Karpas-422 (cell line): Measurements from ENCODE around the gene KCNQ1. TPM values are rescaled to one million over a fixed set of nuclear protein-coding genes. Genes with fewer than 3 reads are reported as not detected.

Source experiments
- DNase-seq: peaks from one replicate; pipeline ENCODE4 v3.0.0-alpha.2; 2015
- H2AFZ ChIP-seq: fragments of 200-600 bp; sonication (generic); 2 replicates; pipeline ENCODE4 v1.6.1; 2014; ENCODE audit warnings: antibody characterized with exemption, low read length, mixed read lengths
- H3K27ac ChIP-seq: fragments of 200-600 bp; sonication (generic); 2 replicates; pipeline ENCODE4 v1.5.1; 2014; ENCODE audit warnings: mild to moderate bottlenecking, low read length, moderate library complexity
- H3K27me3 ChIP-seq: fragments of 200-600 bp; sonication (generic); 2 replicates; pipeline ENCODE4 v1.6.1; 2014; ENCODE audit warnings: low read length, mixed read lengths
- H3K36me3 ChIP-seq: fragments of 200-600 bp; sonication (generic); 2 replicates; pipeline ENCODE4 v1.6.1; 2014; ENCODE audit warnings: low read length, mixed read lengths; ENCODE audit not compliant: insufficient read depth
- H3K4me1 ChIP-seq: fragments of 200-600 bp; sonication (generic); 2 replicates; pipeline ENCODE4 v1.6.1; 2014; ENCODE audit warnings: mild to moderate bottlenecking, low read length, mixed read lengths
- H3K4me2 ChIP-seq: fragments of 200-600 bp; sonication (generic); 2 replicates; pipeline ENCODE4 v1.6.1; 2014; ENCODE audit warnings: low read length, low read depth, mild to moderate bottlenecking; ENCODE audit not compliant: poor library complexity, severe bottlenecking
- H3K4me3 ChIP-seq: fragments of 200-600 bp; sonication (generic); 2 replicates; pipeline ENCODE4 v1.5.1; 2014; ENCODE audit warnings: mild to moderate bottlenecking, antibody characterized with exemption, low read length, mixed read lengths
- H3K79me2 ChIP-seq: fragments of 200-600 bp; sonication (generic); 2 replicates; pipeline ENCODE4 v1.6.1; 2014; ENCODE audit warnings: mild to moderate bottlenecking, low read length, mixed read lengths
- H3K9ac ChIP-seq: fragments of 200-600 bp; sonication (generic); 2 replicates; pipeline ENCODE4 v1.6.0; 2014; ENCODE audit warnings: low read length
- H3K9me2 ChIP-seq: fragments of 200-600 bp; sonication (generic), shearing (Covaris generic); replicated peaks from 2 replicates; pipeline ENCODE4 v1.6.0; 2014; ENCODE audit warnings: mild to moderate bottlenecking, low read length, moderate library complexity; ENCODE audit not compliant: insufficient read depth
- H3K9me3 ChIP-seq: fragments of 300-700, 200-600 bp; sonication (generic); 2 replicates; pipeline ENCODE4 v1.6.1; 2014; ENCODE audit warnings: low read length, mixed read lengths
- H4K20me1 ChIP-seq: fragments of 200-600 bp; sonication (generic); 2 replicates; pipeline ENCODE4 v1.6.1; 2014; ENCODE audit warnings: mild to moderate bottlenecking, antibody characterized with exemption, low read length, low read depth; ENCODE audit not compliant: insufficient read depth
- total RNA-seq: library from RNA; depleted of rRNA; stranded (reverse); fragments of >200 nt; shearing (Covaris generic); gene quantifications from 2 replicates; pipeline ENCODE4 v1.2.3, GENCODE V29; 2014; ENCODE audit warnings: low replicate concordance

Gene KCNQ1
- total RNA-seq, 1 experiment from 2014 or later, result not detected

GRCh38 chr11:2792381-2793250 lies 347.8 kb downstream of the KCNQ1 start:
- no peaks in the 10 kb centered on the region for H3K4me1 ChIP-seq
- H3K27ac ChIP-seq, result no peak overlapping the region
- no peaks in the 10 kb centered on the region for H3K79me2 ChIP-seq
- no peaks in the 10 kb centered on the region for H3K9me2 ChIP-seq
- H3K36me3 ChIP-seq, result no peaks in the 10 kb centered on the region
- H2AFZ ChIP-seq, result no peak overlapping the region
- no peak overlapping the region for H3K4me3 ChIP-seq
- H3K27me3 ChIP-seq, result no peaks in the 10 kb centered on the region
- no peaks in the 10 kb centered on the region for H3K9me3 ChIP-seq
- H4K20me1 ChIP-seq, result no peaks in the 10 kb centered on the region; the same call in 1 of the 2 replicates
- no peak overlapping the region for H3K9ac ChIP-seq
- H3K4me2 ChIP-seq, result no peak overlapping the region
- DNase-seq, result no peak

GRCh38 chr11:2793701-2794045 lies 348.9 kb downstream of the KCNQ1 start:
- Histone ChIP-seq H3K9me2 (no peaks in the 10 kb centered on the region), H3K4me3 (no peak overlapping the region), H3K36me3 (no peaks in the 10 kb centered on the region), H3K9me3 (no peaks in the 10 kb centered on the region), H4K20me1 (no peaks in the 10 kb centered on the region; the same call in 1 of the 2 replicates), H3K27me3 (no peaks in the 10 kb centered on the region), H3K4me2 (no peak overlapping the region), H3K27ac (no peak overlapping the region), H3K9ac (no peak overlapping the region), H3K4me1 (no peaks in the 10 kb centered on the region), H2AFZ (no peak overlapping the region), H3K79me2 (no peaks in the 10 kb centered on the region)
- no peak for DNase-seq

- no peak overlapping the region for H3K9ac ChIP-seq
- H3K9me3 ChIP-seq, result no peaks in the 10 kb centered on the region
- H2AFZ ChIP-seq, result no peak overlapping the region
- no peak overlapping the region for H3K4me2 ChIP-seq
- H3K27ac ChIP-seq, result no peak overlapping the region
- no peaks in the 10 kb centered on the region for H3K79me2 ChIP-seq
- no peaks in the 10 kb centered on the region for H3K36me3 ChIP-seq
- no peaks in the 10 kb centered on the region for H3K27me3 ChIP-seq
- H4K20me1 ChIP-seq, result no peaks in the 10 kb centered on the region; the same call in 1 of the 2 replicates
- H3K4me3 ChIP-seq, result no peak overlapping the region
- H3K4me1 ChIP-seq, result no peaks in the 10 kb centered on the region
- no peaks in the 10 kb centered on the region for H3K9me2 ChIP-seq
- DNase-seq, result no peak
Measured at GRCh38 chr11:2794046-2794967, 349.5 kb downstream of the KCNQ1 start.

- Histone ChIP-seq H3K9me2 (no peaks in the 10 kb centered on the region), H3K4me1 (no peaks in the 10 kb centered on the region), H3K4me2 (no peak overlapping the region), H3K4me3 (no peak overlapping the region), H3K27ac (no peak overlapping the region), H3K9ac (no peak overlapping the region), H4K20me1 (no peaks in the 10 kb centered on the region; the same call in 1 of the 2 replicates), H3K9me3 (no peaks in the 10 kb centered on the region), H2AFZ (no peak overlapping the region), H3K27me3 (no peaks in the 10 kb centered on the region), H3K79me2 (no peaks in the 10 kb centered on the region), H3K36me3 (no peaks in the 10 kb centered on the region)
- DNase-seq, result no peak
Measured at GRCh38 chr11:2794968-2795322, 350.1 kb downstream of the KCNQ1 start.

GRCh38 chr11:2795491-2795991 lies 350.7 kb downstream of the KCNQ1 start:
- Histone ChIP-seq H2AFZ (no peak overlapping the region), H3K27me3 (no peaks in the 10 kb centered on the region), H3K79me2 (no peaks in the 10 kb centered on the region), H3K9me3 (no peaks in the 10 kb centered on the region), H3K4me2 (no peak overlapping the region), H4K20me1 (no peaks in the 10 kb centered on the region; the same call in 1 of the 2 replicates), H3K4me1 (no peaks in the 10 kb centered on the region), H3K4me3 (no peak overlapping the region), H3K9ac (no peak overlapping the region), H3K9me2 (no peaks in the 10 kb centered on the region), H3K27ac (no peak overlapping the region), H3K36me3 (no peaks in the 10 kb centered on the region)
- DNase-seq, result no peak

- no peak overlapping the region for H3K27ac ChIP-seq
- no peaks in the 10 kb centered on the region for H3K9me3 ChIP-seq
- DNase-seq, result no peak
- H3K4me1 ChIP-seq, result no peaks in the 10 kb centered on the region
- H3K4me3 ChIP-seq, result no peak overlapping the region
- no peak overlapping the region for H3K9ac ChIP-seq
- no peak overlapping the region for H3K4me2 ChIP-seq
- H3K36me3 ChIP-seq, result no peaks in the 10 kb centered on the region
- no peaks in the 10 kb centered on the region; the same call in 1 of the 2 replicates for H4K20me1 ChIP-seq
- H2AFZ ChIP-seq, result no peak overlapping the region
- no peaks in the 10 kb centered on the region for H3K9me2 ChIP-seq
- H3K27me3 ChIP-seq, result no peaks in the 10 kb centered on the region
- no peaks in the 10 kb centered on the region for H3K79me2 ChIP-seq
Measured at GRCh38 chr11:2796091-2796490, 351.3 kb downstream of the KCNQ1 start.

- Histone ChIP-seq H3K27ac (no peak overlapping the region), H3K4me1 (no peaks in the 10 kb centered on the region), H4K20me1 (no peaks in the 10 kb centered on the region; the same call in 1 of the 2 replicates), H3K79me2 (no peaks in the 10 kb centered on the region), H3K9ac (no peak overlapping the region), H3K9me2 (no peaks in the 10 kb centered on the region), H2AFZ (no peak overlapping the region), H3K9me3 (no peaks in the 10 kb centered on the region), H3K4me2 (no peak overlapping the region), H3K4me3 (no peak overlapping the region), H3K36me3 (no peaks in the 10 kb centered on the region), H3K27me3 (no peaks in the 10 kb centered on the region)
- no peak for DNase-seq
Measured at GRCh38 chr11:2796508-2797113, 351.8 kb downstream of the KCNQ1 start.
